Measurements from ENCODE around the gene ZIC5. TPM values are rescaled to one million over a fixed set of nuclear protein-coding genes. Genes with fewer than 3 reads are reported as not detected.

The ZIC5 gene
- total and polyA plus RNA-seq, 2 of the 13 experiments (the other 11 are each of a cell fraction or from before 2014, with no cell fraction given) = 0.02 to 0.07 TPM

GRCh38 chr13:99981735-99982035 is 10.1 kb upstream of the ZIC5 start, which contains the start of gene ZIC2:
TSS of gene ZIC2 (plus strand) at chr13:99981784. CDS start at chr13:99982065, 281 bp downstream.
- intact Hi-C loops (cut with micrococcal nuclease; ENCODE audit: unreplicated experiment) = loop anchor here (1.0 to 10.0 kb wide), 2 partner anchors 107 to 533 kb away; no protein-coding TSS in a partner anchor
- no peak within 1 kb of the TSS for H3K27ac ChIP-seq (ENCODE audit: extremely low read length, insufficient read depth, low read length)
- 0% methylated on average over 19 of the region's 41 CpGs for WGBS (ENCODE audit: low lambda C conversion rate)

More at GRCh38 chr13:99981735-99982035, 10.1 kb upstream of the ZIC5 start, which contains the start of gene ZIC2:
- Histone ChIP-seq H3K9ac (ENCODE audit: insufficient read depth, low read depth, low read length) (no peak within 1 kb of the TSS), H3K4me1 (ENCODE audit: insufficient read depth, low read length) (peaks cover 38% of the 10 kb centered on the region), H3K4me3 (replicated peaks in 1 of 3; ENCODE audit: insufficient read depth in 1 of 3, low read depth in 2 of 3, low read length in 3 of 3) (peak within 1 kb of the TSS; percentile 47 to 73 (median 48); a peak in 5 of 6 replicates), H2AFZ (ENCODE audit: low read length) (no peak within 1 kb of the TSS), H3K4me2 (ENCODE audit: low read depth, low read length) (peak within 1 kb of the TSS; percentile 84), H3K9me3 (ENCODE audit: low read length) (no peaks in the 10 kb centered on the region), H3K79me2 (ENCODE audit: insufficient read depth, low read length) (no peaks in the 10 kb centered on the region), H4K20me1 (ENCODE audit: insufficient read depth, low read length) (no peaks in the 10 kb centered on the region), H3K27me3 (ENCODE audit: control insufficient read depth in 1 of 2, insufficient read depth in 2 of 2, low read length in 2 of 2) (peaks cover 7 to 62% of the 10 kb centered on the region in 2 experiments; a peak in 4 of 5 replicates), H3K36me3 (replicated peaks in 1 of 2; ENCODE audit: control insufficient read depth in 1 of 2, insufficient read depth in 2 of 2, low read length in 2 of 2) (no peaks in the 10 kb centered on the region)
- DNase-seq (ENCODE audit: low spot score) (no peak), ATAC-seq (peak; percentile 30), FAIRE-seq (no peak)
- TF ChIP-seq ZNF557 (CRISPR knock-in tag; IDR thresholded peaks at IDR 0.05) (no peak), UBTF (CRISPR knock-in tag; IDR thresholded peaks at IDR 0.05) (peak; percentile 7; the same call in 1 of the 2 replicates), POLR2AphosphoS5 (IDR thresholded peaks at IDR 0.05; ENCODE audit: low read depth, low read length) (no peak), ARHGAP35 (CRISPR knock-in tag; IDR thresholded peaks at IDR 0.05; ENCODE audit: borderline replicate concordance) (no peak), HNRNPLL (IDR thresholded peaks at IDR 0.05; ENCODE audit: low read depth, low read length, poor library complexity, severe bottlenecking) (peak; percentile 40), ZBTB2 (CRISPR knock-in tag; IDR thresholded peaks at IDR 0.05; ENCODE audit: low read depth) (0 out of 2 replicates have a peak, but pooled peaks have one; percentile 8), SALL2 (CRISPR knock-in tag; IDR thresholded peaks at IDR 0.05) (no peak)
- ChIA-PET POLR2A (interaction anchor here (0.6 kb wide), 1 partner anchor 56 kb away, joined by 3 read pairs; no protein-coding TSS in a partner anchor), CTCF (ENCODE audit: low intra/inter-chr PET ratio, low total read pairs) (no interaction called here)
- in situ Hi-C loops (cut with HindIII; ENCODE audit: extremely low pct_ligation_motif_present, low pct_unique_long_range_greater_than_20kb) = loop anchor here (10.0 kb wide), 1 partner anchor 253 kb away; no protein-coding TSS in a partner anchor
- BruUV-seq (replicated peaks) = no TSS peak
